GM10266 (cell line): Measurements from ENCODE around the gene CFAP61.

Source experiments
- DNase-seq: peaks from one replicate; pipeline ENCODE4 v3.0.0; 2012; ENCODE audit errors: extremely low spot score
- TF ChIP-seq, protein P1 (sequence below): IDR thresholded peaks from 2 replicates; pipeline ENCODE4 v1.5.1; 2012; ENCODE audit warnings: mild to moderate bottlenecking, low read depth; ENCODE audit not compliant: control insufficient read depth, insufficient read depth; ENCODE audit errors: missing control alignments

CFAP61 gene

DNA sequence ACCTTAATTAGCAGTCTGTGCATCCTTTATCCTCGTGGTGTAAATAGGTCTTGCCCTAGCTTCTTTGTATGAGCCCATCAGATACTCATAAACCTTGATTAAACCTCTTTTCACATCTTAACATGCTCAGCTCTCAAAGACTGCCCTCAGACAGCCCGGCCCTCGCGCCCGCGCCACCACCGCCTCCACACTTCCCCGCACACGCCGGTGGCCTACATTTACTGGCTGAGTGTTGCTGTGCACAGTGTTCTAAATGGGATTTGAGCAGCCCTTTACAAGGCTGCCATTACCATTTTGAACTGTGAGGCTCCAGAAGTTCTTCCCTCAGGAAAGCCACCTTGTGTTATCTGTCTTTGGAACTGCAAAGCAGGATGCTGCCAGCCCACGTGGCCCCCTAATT, 252.6 kb downstream of the CFAP61 start:
- TF ChIP-seq, protein P1, sequence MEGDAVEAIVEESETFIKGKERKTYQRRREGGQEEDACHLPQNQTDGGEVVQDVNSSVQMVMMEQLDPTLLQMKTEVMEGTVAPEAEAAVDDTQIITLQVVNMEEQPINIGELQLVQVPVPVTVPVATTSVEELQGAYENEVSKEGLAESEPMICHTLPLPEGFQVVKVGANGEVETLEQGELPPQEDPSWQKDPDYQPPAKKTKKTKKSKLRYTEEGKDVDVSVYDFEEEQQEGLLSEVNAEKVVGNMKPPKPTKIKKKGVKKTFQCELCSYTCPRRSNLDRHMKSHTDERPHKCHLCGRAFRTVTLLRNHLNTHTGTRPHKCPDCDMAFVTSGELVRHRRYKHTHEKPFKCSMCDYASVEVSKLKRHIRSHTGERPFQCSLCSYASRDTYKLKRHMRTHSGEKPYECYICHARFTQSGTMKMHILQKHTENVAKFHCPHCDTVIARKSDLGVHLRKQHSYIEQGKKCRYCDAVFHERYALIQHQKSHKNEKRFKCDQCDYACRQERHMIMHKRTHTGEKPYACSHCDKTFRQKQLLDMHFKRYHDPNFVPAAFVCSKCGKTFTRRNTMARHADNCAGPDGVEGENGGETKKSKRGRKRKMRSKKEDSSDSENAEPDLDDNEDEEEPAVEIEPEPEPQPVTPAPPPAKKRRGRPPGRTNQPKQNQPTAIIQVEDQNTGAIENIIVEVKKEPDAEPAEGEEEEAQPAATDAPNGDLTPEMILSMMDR = no peak
- no peak for DNase-seq

DNA sequence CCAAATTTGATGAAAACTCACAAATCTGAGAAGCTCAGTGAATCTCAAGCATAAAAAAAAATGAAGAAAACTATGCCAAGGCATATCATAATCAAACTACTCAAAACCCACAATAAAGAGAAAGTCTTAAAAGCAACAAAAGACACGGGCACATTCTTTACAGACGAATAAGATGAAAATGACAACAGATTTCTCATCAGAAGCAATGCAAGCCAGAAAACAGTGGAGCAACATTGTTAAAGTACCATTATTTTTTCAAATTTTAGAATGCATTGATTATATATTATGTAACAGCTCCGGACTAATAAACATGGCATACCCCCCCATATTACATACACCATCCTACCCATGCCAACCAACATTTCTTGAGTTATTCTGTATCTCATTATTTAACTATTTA, 260.2 kb downstream of the CFAP61 start:
- TF ChIP-seq, protein P1 = no peak
- DNase-seq = no peak

DNA sequence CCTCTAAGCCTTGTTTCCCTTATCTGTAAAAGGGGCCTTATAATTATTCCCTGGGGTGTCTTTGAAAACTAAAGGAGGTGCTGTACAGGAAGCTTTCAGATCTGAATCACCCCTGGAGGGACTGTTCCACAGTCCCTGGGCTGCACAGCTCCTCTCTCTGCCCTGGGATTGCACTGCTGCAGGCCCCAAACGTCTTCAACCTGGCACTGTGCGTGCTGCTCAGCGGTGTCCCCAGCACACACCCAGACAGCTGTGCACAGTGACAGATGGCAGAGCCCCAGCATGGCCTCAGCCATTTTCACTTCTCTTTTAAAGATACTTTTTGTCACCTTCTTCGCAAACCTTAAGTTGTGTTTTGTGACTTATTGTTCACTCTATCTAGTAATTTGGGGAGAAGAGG, 264.9 kb downstream of the CFAP61 start:
- DNase-seq = no peak
- TF ChIP-seq, protein P1 = no peak

DNA sequence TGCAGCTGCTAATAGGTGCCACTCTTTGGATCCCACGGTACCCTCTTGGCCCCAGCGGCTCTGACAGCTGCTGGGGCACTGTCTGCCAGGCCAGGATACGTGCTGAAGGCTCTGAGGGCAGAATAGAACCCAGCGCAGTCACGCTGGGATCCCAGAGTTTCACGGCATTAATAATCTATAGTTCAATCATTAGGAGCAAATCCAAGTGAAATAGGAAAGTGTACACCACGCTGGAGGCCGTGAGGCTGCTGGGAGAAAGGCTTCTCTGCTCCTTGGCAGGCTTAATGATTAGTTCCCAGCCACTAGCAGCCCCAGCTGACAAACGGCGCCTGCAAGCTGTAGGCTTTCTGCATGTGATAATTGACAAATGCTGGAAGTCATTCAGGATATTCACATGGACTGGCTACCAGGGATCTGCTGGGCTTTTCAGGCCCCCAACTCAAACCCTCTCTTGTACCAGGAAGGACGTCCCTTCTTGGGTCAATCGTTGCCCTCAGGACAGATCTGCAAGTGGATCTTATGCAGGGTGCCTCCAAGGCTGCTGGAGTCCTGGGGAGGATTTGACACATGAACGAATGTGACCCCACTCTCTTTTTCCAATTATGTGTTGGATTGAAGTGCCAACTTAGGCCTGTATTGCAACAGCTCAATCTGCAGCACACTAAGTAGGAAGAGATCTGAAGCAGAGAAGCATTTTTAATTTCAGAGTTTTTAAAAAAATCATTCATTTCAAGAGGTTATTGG, 265.5 kb downstream of the CFAP61 start:
- TF ChIP-seq, protein P1 = no peak
- no peak for DNase-seq

DNA sequence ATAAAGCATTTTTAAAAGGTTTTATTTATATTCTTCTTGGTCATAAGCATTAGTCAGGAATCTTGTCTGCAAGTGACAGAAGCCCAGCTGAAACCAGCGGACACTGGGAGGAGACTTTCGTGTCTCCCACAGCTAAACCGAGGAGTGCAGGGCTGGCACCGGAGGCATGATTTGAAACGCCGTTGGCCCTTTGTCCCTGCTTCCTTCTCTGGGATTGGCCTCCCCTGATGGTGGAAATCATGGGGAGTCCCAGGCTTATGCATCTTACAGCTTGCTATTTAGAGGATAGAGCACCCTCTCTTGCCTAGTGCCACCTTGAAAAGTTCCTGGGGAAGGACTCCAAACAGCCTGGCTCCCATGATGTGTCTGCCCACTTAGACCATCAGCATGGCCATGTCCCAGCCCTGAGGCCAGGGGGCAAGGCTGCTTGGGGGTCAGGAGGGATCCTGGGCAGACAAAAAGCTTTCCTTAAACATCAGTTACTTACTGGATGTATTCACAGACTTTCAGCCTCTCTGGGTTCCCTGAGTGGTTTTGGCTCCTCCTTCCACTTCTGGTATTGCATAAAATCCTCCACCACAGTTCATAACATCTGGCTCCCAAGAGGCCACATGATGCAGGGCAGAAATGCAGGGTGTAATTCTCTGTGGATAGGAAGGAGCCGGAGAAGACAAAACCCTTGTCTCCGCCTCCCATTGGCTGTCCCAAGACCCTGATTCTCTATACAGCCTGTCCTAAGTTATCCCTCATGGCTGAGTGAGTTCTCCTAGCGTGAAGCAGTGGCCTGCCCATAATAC, 266.2 kb downstream of the CFAP61 start:
- TF ChIP-seq, protein P1 = no peak

DNA sequence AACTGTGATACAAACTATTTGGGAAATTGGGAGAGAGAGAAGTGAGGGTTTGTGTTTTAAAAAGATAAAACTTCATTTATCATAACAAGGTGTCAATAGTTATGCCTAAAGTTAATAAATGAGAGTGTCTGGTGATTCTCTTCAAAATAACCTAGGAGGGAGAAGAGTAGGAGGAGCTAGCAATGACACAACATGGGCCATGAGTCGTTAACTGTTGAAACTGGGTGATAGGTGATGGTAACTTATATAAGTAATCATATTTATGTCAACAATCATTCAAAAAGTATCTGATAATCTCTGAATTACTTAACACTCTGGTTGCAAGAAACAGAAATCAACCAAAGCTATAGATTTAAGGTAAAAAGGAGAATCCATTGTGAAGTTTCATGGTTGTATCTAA, 268.8 kb downstream of the CFAP61 start:
- TF ChIP-seq, protein P1 = no peak
- DNase-seq = no peak

More for the DNA sequence above, 266.2 kb downstream of the CFAP61 start:
- no peak for DNase-seq

DNA sequence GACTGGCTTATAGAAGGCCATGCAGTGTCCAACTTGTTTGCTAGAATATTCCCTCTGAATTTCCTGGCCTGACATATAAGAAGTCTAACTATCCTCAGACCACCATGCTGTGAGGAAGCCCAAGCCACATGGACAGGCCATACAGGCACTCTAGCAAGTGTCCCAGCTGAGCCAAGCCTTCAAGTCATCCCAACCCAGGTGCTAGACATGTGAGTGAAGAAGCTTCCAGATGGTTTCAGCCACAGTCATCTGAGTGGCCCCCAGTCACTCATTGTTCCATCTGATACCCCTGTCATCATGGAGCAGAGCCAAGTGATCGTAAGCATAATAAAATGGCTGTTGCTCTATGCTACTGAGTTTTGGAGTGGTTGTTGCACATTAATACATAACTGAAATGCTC, 269.6 kb downstream of the CFAP61 start:
- no peak for DNase-seq
- TF ChIP-seq, protein P1 = no peak
